ENCODE measurements around the gene RAB7B. TPM values are rescaled to one million over a fixed set of nuclear protein-coding genes. Genes with fewer than 3 reads are reported as not detected.
A peak's percentile ranks its signal among the peaks of the same experiment; 100 is the strongest.

RAB7B gene
- total and polyA plus RNA-seq, 4 experiments from 2014 or later = 0.78 to 1.2 TPM; not detected in 2

- Histone ChIP-seq H3K4me1 (ENCODE audit: insufficient read depth, low read length) (no peaks in the 10 kb centered on the region), H3K27me3 (ENCODE audit: insufficient read depth, low read length) (no peaks in the 10 kb centered on the region), H3K4me3 (ENCODE audit: low read length in 2 of 2) (no peak overlapping the region), H3K9me3 (ENCODE audit: control insufficient read depth in 1 of 2, low read length in 2 of 2) (no peaks in the 10 kb centered on the region), H3K36me3 (ENCODE audit: insufficient read depth, low read length) (no peaks in the 10 kb centered on the region), H3K27ac (ENCODE audit: low read depth, low read length) (no peak overlapping the region)
- ChIA-PET CTCF (ENCODE audit: partially characterized antibody) (no interaction called here), POLR2A (ENCODE audit: partially characterized antibody) (no interaction called here)
- DNase-seq = no peak
- H3K4me3 Mint-ChIP-seq = no peak overlapping the region
- H3K4me1 Mint-ChIP-seq = peaks cover 0 to 6% (median 0%) of the 10 kb centered on the region in 4 donors
- H3K27ac Mint-ChIP-seq = peak overlapping the region in 1 of 7 donors; percentile 50
- H3K36me3 Mint-ChIP-seq = no peaks in the 10 kb centered on the region
- peaks cover 7 to 15% of the 10 kb centered on the region in 2 donors for H3K27me3 Mint-ChIP-seq
- H3K9me3 Mint-ChIP-seq = peaks cover 0 to 5% (median 0%) of the 10 kb centered on the region in 8 donors
- intact Hi-C loops (cut with micrococcal nuclease) = no loop called here
Measured at GRCh38 chr1:206004826-206005225, 1.6 kb upstream of the RAB7B start.

GRCh38 chr1:206003854-206004800 is 932 bp upstream of the RAB7B start:
- H3K27ac ChIP-seq (ENCODE audit: low read depth, low read length) = no peak overlapping the region
- H3K27ac Mint-ChIP-seq = peak overlapping the region in 2 of 7 donors; percentile 50 to 80
- no peaks in the 10 kb centered on the region for H3K36me3 Mint-ChIP-seq
- H3K9me3 ChIP-seq (ENCODE audit: control insufficient read depth in 1 of 2, low read length in 2 of 2) = no peaks in the 10 kb centered on the region
- no peaks in the 10 kb centered on the region for H3K27me3 ChIP-seq (ENCODE audit: insufficient read depth, low read length)
- H3K9me3 Mint-ChIP-seq = peaks cover 0 to 5% (median 0%) of the 10 kb centered on the region in 8 donors
- H3K4me1 ChIP-seq (ENCODE audit: insufficient read depth, low read length) = no peaks in the 10 kb centered on the region
- H3K4me1 Mint-ChIP-seq = peaks cover 0 to 6% (median 0%) of the 10 kb centered on the region in 4 donors
- H3K27me3 Mint-ChIP-seq = peaks cover 5 to 15% of the 10 kb centered on the region in 2 donors
- H3K36me3 ChIP-seq (ENCODE audit: insufficient read depth, low read length) = no peaks in the 10 kb centered on the region
- peak overlapping the region in 1 of 8 donors; percentile 32 for H3K4me3 Mint-ChIP-seq
- DNase-seq = no peak
- CTCF ChIA-PET (ENCODE audit: partially characterized antibody) = no interaction called here
- POLR2A ChIA-PET (ENCODE audit: partially characterized antibody) = no interaction called here
- H3K4me3 ChIP-seq (ENCODE audit: low read length in 2 of 2) = no peak overlapping the region
- intact Hi-C loops (cut with micrococcal nuclease) = no loop called here

GRCh38 chr1:206002160-206002559 is 1.0 kb downstream of the RAB7B start:
- H3K9me3 ChIP-seq (ENCODE audit: control insufficient read depth in 1 of 2, low read length in 2 of 2) = no peaks in the 10 kb centered on the region
- CTCF ChIA-PET (ENCODE audit: partially characterized antibody) = interaction anchor here (0.8 kb wide), 1 partner anchor 25 kb away, joined by 3 read pairs; no protein-coding TSS in a partner anchor

GRCh38 chr1:206001476-206001888 is 1.7 kb downstream of the RAB7B start:
- Histone ChIP-seq H3K4me1 (ENCODE audit: insufficient read depth, low read length) (no peaks in the 10 kb centered on the region), H3K36me3 (ENCODE audit: insufficient read depth, low read length) (no peaks in the 10 kb centered on the region), H3K9me3 (ENCODE audit: control insufficient read depth in 1 of 2, low read length in 2 of 2) (no peaks in the 10 kb centered on the region), H3K27me3 (ENCODE audit: insufficient read depth, low read length) (no peaks in the 10 kb centered on the region), H3K4me3 (ENCODE audit: low read length in 2 of 2) (no peak overlapping the region), H3K27ac (ENCODE audit: low read depth, low read length) (no peak overlapping the region)
- H3K27me3 Mint-ChIP-seq = peaks cover 9 to 15% of the 10 kb centered on the region in 2 donors
- H3K9me3 Mint-ChIP-seq = peaks cover 0 to 3% (median 0%) of the 10 kb centered on the region in 8 donors
- no peaks in the 10 kb centered on the region for H3K36me3 Mint-ChIP-seq
- H3K27ac Mint-ChIP-seq = no peak overlapping the region
- H3K4me3 Mint-ChIP-seq = no peak overlapping the region
- DNase-seq = no peak
- ChIA-PET POLR2A (ENCODE audit: partially characterized antibody) (no interaction called here), CTCF (ENCODE audit: partially characterized antibody) (no interaction called here)
- peaks cover 0 to 6% (median 0%) of the 10 kb centered on the region in 4 donors for H3K4me1 Mint-ChIP-seq
- intact Hi-C loops (cut with micrococcal nuclease) = no loop called here

More at GRCh38 chr1:206002160-206002559, 1.0 kb downstream of the RAB7B start:
- Histone ChIP-seq H3K4me1 (ENCODE audit: insufficient read depth, low read length) (no peaks in the 10 kb centered on the region), H3K4me3 (ENCODE audit: low read length in 2 of 2) (no peak overlapping the region), H3K36me3 (ENCODE audit: insufficient read depth, low read length) (no peaks in the 10 kb centered on the region), H3K27me3 (ENCODE audit: insufficient read depth, low read length) (no peaks in the 10 kb centered on the region), H3K27ac (ENCODE audit: low read depth, low read length) (no peak overlapping the region)
- POLR2A ChIA-PET (ENCODE audit: partially characterized antibody) = no interaction called here
- peaks cover 0 to 6% (median 0%) of the 10 kb centered on the region in 4 donors for H3K4me1 Mint-ChIP-seq
- peaks cover 6 to 15% of the 10 kb centered on the region in 2 donors for H3K27me3 Mint-ChIP-seq
- no peak overlapping the region for H3K27ac Mint-ChIP-seq
- peaks cover 0 to 5% (median 0%) of the 10 kb centered on the region in 8 donors for H3K9me3 Mint-ChIP-seq
- intact Hi-C loops (cut with micrococcal nuclease) = no loop called here
- H3K36me3 Mint-ChIP-seq = no peaks in the 10 kb centered on the region
- DNase-seq = no peak
- H3K4me3 Mint-ChIP-seq = no peak overlapping the region

GRCh38 chr1:206000641-206001339 is 2.4 kb downstream of the RAB7B start:
- H3K36me3 Mint-ChIP-seq = no peaks in the 10 kb centered on the region
- Histone ChIP-seq H3K4me3 (ENCODE audit: low read length in 2 of 2) (no peak overlapping the region), H3K4me1 (ENCODE audit: insufficient read depth, low read length) (no peaks in the 10 kb centered on the region), H3K9me3 (ENCODE audit: control insufficient read depth in 1 of 2, low read length in 2 of 2) (no peaks in the 10 kb centered on the region), H3K36me3 (ENCODE audit: insufficient read depth, low read length) (no peaks in the 10 kb centered on the region), H3K27ac (ENCODE audit: low read depth, low read length) (no peak overlapping the region), H3K27me3 (ENCODE audit: insufficient read depth, low read length) (no peaks in the 10 kb centered on the region)
- no peak overlapping the region for H3K27ac Mint-ChIP-seq
- H3K4me1 Mint-ChIP-seq = peaks cover 0 to 6% (median 0%) of the 10 kb centered on the region in 4 donors
- no peak overlapping the region for H3K4me3 Mint-ChIP-seq
- peaks cover 0 to 1% (median 0%) of the 10 kb centered on the region in 8 donors for H3K9me3 Mint-ChIP-seq
- intact Hi-C loops (cut with micrococcal nuclease) = no loop called here
- no peak for DNase-seq
- CTCF ChIA-PET (ENCODE audit: partially characterized antibody) = no interaction called here
- H3K27me3 Mint-ChIP-seq = peaks cover 10 to 11% of the 10 kb centered on the region in 2 donors
- POLR2A ChIA-PET (ENCODE audit: partially characterized antibody) = no interaction called here

- Mint-ChIP-seq H3K36me3 (no peaks in the 10 kb centered on the region), H3K4me3 (no peak overlapping the region), H3K27ac (no peak overlapping the region), H3K9me3 (no peaks in the 10 kb centered on the region), H3K27me3 (peaks cover 1 to 5% of the 10 kb centered on the region in 2 donors), H3K4me1 (no peaks in the 10 kb centered on the region)
- H3K36me3 ChIP-seq (ENCODE audit: insufficient read depth, low read length) = no peaks in the 10 kb centered on the region
- ChIA-PET CTCF (ENCODE audit: partially characterized antibody) (interaction anchor here (1.4 to 1.5 kb wide), 2 partner anchors 13 to 21 kb away, joined by 5 to 7 read pairs; no protein-coding TSS in a partner anchor), POLR2A (ENCODE audit: partially characterized antibody) (no interaction called here)
- intact Hi-C loops (cut with micrococcal nuclease) = no loop called here
- no peak for DNase-seq
- no peak overlapping the region for H3K4me3 ChIP-seq (ENCODE audit: low read length in 2 of 2)
- no peaks in the 10 kb centered on the region for H3K4me1 ChIP-seq (ENCODE audit: insufficient read depth, low read length)
- no peaks in the 10 kb centered on the region for H3K27me3 ChIP-seq (ENCODE audit: insufficient read depth, low read length)
- no peak overlapping the region for H3K27ac ChIP-seq (ENCODE audit: low read depth, low read length)
- H3K9me3 ChIP-seq (ENCODE audit: control insufficient read depth in 1 of 2, low read length in 2 of 2) = no peaks in the 10 kb centered on the region
Measured at GRCh38 chr1:205998457-205999241, 4.5 kb downstream of the RAB7B start.

All from CD4-positive, alpha-beta memory T cell (primary cell).